ENCODE results near the gene PAK1.
"Not testable (repeated sequence)": the region's sequence is repeated elsewhere in the genome, so short reads cannot be mapped to it uniquely, and the experiment has no call there.

The PAK1 gene

GRCh38 chr11:77301510-77301909 is 172.4 kb downstream of the PAK1 start, which contains the start of gene GDPD4:
Gene GDPD4, minus strand, starts transcription at chr11:77301686. Its CDS starts 16,549 bp downstream, at chr11:77285137.
- DNase-seq, result no peak

- no peak for DNase-seq
Observed at GRCh38 chr11:77300695-77301094, 173.2 kb downstream of the PAK1 start.

GRCh38 chr11:77300028-77300427 is 173.9 kb downstream of the PAK1 start:
- DNase-seq, result not testable (repeated sequence)

- no peak for DNase-seq
Observed at GRCh38 chr11:77299528-77299993, 174.3 kb downstream of the PAK1 start.

GRCh38 chr11:77294040-77294439 is 179.9 kb downstream of the PAK1 start:
- DNase-seq, result no peak

GRCh38 chr11:77289737-77290136 is 184.2 kb downstream of the PAK1 start:
- DNase-seq, result no peak

GRCh38 chr11:77287615-77288273 is 186.2 kb downstream of the PAK1 start:
- DNase-seq, result no peak

GRCh38 chr11:77287136-77287535 is 186.8 kb downstream of the PAK1 start:
- no peak for DNase-seq

GRCh38 chr11:77284476-77285468 is 189.1 kb downstream of the PAK1 start:
- DNase-seq, result no peak

- DNase-seq, result no peak
Observed at GRCh38 chr11:77283101-77283500, 190.8 kb downstream of the PAK1 start.

GRCh38 chr11:77278595-77279506 is 195.0 kb downstream of the PAK1 start:
- no peak for DNase-seq

- no peak for DNase-seq
Observed at GRCh38 chr11:77276271-77276670, 197.6 kb downstream of the PAK1 start.

All from NCI-H748 treated with DMSO at 0.1 percent for 48 hours (cell line).